AG09319 (cell line): ENCODE data around the gene RNGTT.

Experiments used
- DNase-seq: peaks from one replicate; pipeline ENCODE4 v3.0.0-alpha.2; 2010; ENCODE audit warnings: low read depth; ENCODE audit errors: extremely low read depth
- CTCF ChIP-seq: IDR thresholded peaks from 2 replicates; pipeline ENCODE4 v1.5.1; 2011; ENCODE audit warnings: low read depth, mild to moderate bottlenecking, inconsistent platforms, low read length, moderate library complexity

The RNGTT gene

DNA sequence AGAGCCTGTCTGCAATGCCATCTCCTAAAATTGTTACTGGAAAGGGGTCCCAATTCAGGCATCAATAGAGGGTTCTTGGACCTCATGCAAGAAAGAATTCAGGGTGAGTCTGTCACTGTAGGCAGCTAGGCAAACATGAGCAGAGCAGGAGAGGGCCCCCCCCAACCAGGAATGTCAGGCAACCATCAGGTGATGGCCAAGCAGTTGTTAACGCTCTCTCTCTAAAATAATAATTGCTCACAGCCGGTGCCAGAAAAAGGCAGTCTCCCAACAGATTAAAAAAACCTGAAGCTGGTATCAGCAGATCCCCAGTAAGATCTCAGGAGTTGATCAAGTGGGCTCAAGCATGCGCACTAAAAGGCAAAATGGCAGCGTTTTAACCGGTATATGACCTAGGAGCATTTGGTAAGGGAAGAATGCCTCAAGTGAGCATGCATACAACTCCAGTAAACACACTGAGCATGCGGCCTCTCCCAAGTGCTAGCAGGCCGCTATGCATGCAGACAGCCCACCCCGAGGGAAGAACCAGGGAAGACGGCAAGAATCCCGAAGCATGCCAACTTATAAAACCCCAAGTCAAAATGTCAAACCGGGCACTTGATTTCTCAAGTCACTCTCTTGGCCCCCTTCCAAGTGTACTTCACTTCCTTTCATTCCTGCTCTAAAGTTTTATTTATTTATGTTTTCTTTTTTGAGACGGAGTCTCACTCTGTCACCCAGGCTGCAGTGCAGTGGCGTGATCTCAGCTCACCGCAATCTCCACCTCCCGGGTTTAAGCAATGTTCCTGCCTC, 44.0 kb upstream of the RNGTT start:
- TF ChIP-seq CTCF: no peak
- no peak for DNase-seq

GRCh38 chr6:89002523-89002922, 39.1 kb upstream of the RNGTT start:
- no peak for DNase-seq
- TF ChIP-seq CTCF: no peak

DNA sequence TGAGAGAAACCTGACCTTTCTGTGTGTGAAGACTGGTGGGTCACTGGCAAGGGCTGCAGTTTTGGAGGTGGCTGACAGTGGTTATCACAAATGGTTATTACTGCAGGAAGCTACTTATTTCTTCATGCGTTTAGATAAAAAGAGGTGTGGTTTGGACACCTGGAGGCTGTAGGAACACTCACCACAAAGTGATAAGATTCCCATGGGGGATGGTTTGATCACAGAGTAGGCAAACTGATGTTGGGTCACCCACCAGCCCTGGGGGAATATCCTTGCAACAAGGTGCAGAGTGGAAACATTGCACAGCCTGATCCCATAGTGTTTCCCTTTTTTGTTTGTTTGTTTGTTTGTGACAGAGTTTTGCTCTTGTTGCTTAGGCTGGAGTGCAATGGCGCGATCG, 33.9 kb upstream of the RNGTT start:
- no peak for DNase-seq
- TF ChIP-seq CTCF: no peak

DNA sequence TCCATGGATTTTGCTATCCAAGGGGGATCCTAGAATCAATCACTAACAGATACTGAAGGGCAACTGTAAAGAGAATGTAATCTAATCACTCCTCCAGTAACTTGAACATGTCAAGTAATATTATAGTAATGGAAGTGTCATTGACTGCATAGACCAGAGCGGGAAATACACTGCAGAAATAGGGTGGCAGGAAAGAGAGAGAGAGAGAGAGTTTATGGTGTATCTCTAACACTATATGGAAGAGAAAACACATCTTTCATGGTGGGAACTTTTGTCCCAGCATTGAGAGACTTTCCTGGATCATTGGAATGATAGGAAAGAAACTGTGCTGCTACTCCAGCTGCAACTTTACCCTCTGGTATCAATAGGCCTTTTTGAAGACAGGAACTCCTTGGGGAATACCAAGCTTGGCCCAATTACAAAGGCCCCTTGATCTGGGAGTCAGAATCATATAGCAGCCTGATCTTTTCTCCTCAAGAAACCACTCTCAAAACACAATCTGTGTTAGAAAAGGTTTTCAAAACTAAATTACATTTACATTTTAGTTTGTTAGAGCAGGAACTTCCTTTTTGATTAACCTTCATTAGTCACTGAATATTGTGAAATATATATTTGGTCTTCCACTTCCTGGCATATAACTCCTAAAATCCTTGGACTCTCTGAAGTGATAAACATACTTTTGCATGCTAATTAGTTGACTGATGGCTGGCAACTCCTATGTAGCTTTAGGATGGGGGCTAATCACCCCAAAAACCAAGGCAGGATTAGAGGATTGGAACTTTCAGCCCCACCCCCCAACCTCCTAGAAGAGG, 29.5 kb upstream of the RNGTT start:
- no peak for TF ChIP-seq CTCF
- DNase-seq: no peak

DNA sequence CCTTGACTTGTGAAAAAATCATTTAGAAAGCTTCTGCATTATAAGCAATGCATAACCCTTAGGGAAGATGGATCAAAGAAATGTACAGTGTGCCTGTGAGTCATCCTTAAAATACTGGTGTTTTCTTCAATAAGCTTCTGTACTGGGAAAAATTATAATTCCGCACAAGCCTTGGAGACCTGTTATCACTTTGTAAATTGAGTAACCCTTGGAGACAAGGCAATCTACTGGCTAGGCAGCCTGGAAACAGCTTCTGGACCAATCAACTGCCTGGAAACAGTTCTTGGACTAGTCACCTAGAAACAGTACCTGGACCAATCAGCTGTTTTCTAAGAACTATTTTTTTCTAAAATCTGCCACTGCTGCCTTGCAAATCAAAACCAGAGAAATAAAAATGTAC, 25.8 kb upstream of the RNGTT start:
- TF ChIP-seq CTCF: no peak
- DNase-seq: no peak

DNA sequence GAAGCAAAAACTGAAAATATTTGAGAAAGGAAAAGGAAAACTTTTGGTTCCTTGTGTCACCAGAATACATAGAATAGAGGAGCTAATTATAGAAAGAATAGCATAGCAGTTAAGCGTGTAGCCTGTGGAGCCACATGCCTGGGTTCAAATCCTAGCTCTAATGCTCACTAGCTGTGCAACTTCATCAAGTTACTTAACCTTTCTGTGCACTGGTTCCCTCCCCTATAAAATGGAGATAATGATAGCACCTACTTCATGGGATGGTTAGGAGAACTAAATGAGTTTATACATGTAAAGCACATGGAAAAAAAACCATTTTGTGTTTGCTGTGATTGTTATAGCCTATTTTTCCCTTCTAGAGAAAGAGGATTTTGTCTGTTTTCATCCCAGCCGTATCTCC, 24.5 kb upstream of the RNGTT start:
- no peak for TF ChIP-seq CTCF
- DNase-seq: no peak

DNA sequence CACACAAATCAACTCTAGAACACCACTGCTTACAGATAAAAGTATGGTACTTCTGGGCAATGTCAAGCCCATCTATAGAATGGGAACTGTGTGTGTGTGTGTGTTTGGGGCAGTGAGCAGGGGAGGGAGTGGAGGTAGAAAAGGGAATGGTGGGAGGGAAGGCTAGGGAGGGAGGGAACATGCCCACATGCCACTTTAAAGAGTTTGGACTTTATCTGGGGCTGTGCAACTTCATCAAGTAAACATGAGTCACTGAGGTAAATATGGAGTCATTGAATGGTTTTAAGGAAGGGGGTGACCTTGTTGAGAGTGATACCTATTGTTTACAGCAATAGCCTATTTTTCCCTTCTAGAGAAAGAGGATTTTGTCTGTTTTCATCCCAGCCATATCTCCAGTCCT, 22.5 kb upstream of the RNGTT start:
- no peak for DNase-seq
- no peak for TF ChIP-seq CTCF
